Stimulated activated CD8-positive, alpha-beta memory T cell treated with anti-CD3 and anti-CD28 coated beads, Interleukin-12 subunit alpha, Interleukin-12 subunit beta, amount 100 ng/mL, for 24 hours (primary cell): Measurements from ENCODE around the gene IFIT1.
"Not testable (repeated sequence)": the region's sequence is repeated elsewhere in the genome, so short reads cannot be mapped to it uniquely, and the experiment has no call there.

ENCODE experiments used
- DNase-seq: peaks from one replicate; pipeline ENCODE4 v3.0.0-alpha.2; 2020; ENCODE audit errors: extremely low read depth

Gene IFIT1

GRCh38 chr10:89431977-89432376 is 39.6 kb downstream of the IFIT1 start:
- no peak for DNase-seq

DNA sequence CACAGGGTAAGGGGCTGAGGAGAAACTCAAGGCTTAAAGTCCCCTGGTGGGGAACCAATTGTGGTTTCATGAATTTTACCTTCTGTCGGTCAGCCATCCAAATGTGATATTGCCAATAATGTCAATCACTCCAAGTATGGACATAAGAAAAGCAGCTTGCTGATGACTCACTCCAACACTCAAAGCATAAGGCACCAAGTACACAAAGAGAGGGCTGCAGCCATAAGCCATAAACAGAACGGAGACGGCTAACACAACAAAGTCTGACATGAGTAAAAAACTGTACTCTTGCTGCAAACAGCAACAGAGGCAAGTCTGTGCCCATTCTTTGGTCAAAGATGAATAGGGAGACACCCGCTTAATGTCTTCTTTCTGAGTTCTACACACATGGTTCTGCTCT is 46.1 kb downstream of the IFIT1 start:
- no peak for DNase-seq

- DNase-seq, result no peak
Observed at GRCh38 chr10:89440226-89441009, 48.0 kb downstream of the IFIT1 start.

DNA sequence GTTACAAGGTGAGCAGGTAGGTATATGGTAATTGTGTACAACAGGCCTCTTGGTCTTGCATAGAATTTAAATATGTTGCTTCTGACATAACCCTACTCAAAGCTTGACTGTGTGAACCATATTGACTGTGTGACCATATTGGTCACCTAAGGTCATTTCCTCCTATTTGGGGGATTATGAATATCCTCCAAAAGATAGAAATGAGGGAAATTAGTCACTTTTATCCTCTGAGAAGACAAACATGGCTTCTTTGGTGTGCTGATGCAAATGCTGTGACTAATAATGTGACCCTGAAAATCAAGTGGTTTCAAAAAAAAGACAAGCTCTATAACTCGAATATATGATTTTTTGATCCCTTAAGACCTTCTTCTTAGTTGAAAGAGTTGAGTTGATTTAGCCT is 49.9 kb downstream of the IFIT1 start:
- no peak for DNase-seq

DNA sequence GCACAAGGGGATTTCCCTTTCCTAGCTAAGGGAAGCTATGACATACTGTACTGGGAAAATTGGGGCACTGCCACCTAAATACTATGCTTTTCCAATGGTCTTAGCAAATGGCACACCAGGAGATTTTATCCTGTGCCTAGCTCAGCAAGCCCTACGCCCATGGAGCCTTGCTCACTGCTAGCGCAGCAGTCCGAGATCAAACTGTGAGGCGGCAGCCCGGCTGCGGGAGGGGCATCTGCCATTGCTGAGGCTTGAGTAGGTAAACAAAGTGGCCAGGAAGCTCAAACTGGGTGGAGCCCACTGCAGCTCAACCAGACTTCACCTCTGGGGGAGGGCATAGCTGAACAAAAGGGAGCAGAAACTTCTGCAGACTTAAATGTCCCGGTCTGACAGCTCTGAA is 52.4 kb downstream of the IFIT1 start:
- not testable (repeated sequence) for DNase-seq

GRCh38 chr10:89450901-89451300 is 58.5 kb downstream of the IFIT1 start:
- no peak for DNase-seq

DNA sequence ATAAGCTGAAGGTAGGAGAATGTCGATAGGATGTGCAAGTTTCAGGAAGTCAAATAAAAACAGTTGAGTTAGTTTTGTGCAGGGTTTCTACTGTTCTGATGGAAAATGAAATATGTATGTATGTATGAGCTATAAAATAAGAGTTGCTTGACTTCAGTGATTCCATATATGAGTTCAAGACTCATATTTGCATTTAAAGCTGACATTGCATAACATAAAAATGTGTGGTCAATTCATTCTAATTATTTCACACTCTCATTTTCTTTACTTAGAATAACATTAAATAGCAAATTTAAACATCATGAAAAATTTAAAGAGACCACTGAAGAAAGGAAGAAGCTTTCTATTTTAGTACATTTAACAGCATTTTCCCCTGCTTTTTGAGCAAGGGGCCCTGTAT is 59.8 kb downstream of the IFIT1 start:
- DNase-seq, result no peak

DNA sequence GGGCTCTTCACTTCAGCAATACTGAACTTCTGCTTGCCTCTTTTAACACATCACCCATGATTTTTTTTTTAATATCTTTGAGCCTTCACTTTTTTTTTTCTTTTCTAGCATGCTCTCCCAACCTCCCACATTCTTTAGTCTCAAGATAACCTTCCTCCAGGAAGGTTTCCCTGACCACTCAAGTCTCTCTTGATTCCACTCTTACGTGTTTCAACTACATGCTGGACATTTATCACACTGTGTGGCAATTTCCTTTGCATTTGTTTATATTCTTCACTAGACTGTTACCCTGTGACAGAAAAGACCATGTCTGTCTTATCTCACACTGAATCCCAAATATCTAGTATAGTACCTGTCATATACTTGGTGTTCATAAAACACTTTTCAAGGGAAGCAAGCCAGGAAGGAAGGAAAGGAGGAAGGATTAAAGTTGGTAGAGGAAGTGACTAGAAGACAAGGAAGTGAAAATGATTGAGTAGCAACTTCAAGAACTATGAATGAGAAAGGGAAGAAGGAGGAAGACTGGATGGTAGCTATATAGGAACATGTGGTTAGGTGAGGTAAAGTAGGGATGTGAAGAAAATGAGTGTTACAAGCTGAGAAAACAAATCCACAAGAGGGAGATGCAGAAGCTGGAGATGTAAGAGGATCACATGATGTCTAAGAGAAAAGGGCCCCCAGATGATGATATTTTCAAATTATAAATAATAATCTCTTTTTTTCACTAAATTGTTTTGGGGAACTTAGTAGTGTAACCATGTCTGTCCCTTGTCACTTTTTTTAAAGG is 62.3 kb downstream of the IFIT1 start:
- DNase-seq, result no peak
